ENCODE results near the gene ABTB2.

DNA sequence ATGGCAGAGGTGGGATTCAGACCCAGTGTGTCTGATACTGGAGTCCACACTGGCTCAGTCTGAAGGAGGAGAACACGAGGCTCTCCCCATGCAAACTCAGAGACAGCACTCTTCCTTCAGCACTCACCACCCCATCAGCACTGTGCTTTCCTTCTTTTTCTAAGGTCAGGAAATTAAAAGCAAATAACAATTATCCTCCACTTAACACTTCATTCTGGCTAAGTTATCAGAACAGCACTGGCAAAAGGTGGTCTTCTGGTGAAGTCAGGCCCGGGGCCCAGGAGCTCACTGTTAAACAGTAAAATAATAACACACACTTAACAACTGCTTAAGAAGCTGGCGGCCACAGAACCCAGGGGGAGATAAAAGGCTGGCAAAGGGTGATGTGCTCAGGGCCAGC, 145.2 kb downstream of the ABTB2 start:
- TF ChIP-seq, protein P1, sequence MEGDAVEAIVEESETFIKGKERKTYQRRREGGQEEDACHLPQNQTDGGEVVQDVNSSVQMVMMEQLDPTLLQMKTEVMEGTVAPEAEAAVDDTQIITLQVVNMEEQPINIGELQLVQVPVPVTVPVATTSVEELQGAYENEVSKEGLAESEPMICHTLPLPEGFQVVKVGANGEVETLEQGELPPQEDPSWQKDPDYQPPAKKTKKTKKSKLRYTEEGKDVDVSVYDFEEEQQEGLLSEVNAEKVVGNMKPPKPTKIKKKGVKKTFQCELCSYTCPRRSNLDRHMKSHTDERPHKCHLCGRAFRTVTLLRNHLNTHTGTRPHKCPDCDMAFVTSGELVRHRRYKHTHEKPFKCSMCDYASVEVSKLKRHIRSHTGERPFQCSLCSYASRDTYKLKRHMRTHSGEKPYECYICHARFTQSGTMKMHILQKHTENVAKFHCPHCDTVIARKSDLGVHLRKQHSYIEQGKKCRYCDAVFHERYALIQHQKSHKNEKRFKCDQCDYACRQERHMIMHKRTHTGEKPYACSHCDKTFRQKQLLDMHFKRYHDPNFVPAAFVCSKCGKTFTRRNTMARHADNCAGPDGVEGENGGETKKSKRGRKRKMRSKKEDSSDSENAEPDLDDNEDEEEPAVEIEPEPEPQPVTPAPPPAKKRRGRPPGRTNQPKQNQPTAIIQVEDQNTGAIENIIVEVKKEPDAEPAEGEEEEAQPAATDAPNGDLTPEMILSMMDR (conservative IDR thresholded peaks at IDR 0.05 in 1 of 2, IDR thresholded peaks at IDR 0.05 in 1 of 2; ENCODE audit: low read depth in 1 of 2, low read length in 2 of 2), result no peak
- no peak for TF ChIP-seq EZH2 (IDR thresholded peaks at IDR 0.05; ENCODE audit: low read length, missing control alignments)
